T-helper 2 cell treated with Interferon-gamma antibody and Interleukin-4, amounts not matched to agents 5 μg/mL and 100 μg/mL, for 36 hours (primary cell): ENCODE results near the gene AIMP2.

Experiments
- DNase-seq: peaks from one replicate; pipeline ENCODE4 v3.0.0; 2021; ENCODE audit warnings: low spot score
- H3K27ac Mint-ChIP-seq: one replicate; pipeline ENCODE4 v1.8.0; 2021; ENCODE audit warnings: mild to moderate bottlenecking, mixed read lengths
- H3K27me3 Mint-ChIP-seq: one replicate; pipeline ENCODE4 v1.8.0; 2021; ENCODE audit warnings: low read depth, mixed read lengths
- H3K36me3 Mint-ChIP-seq: one replicate; pipeline ENCODE4 v1.8.0; 2021; ENCODE audit warnings: low read depth, mixed read lengths
- H3K4me1 Mint-ChIP-seq: one replicate; pipeline ENCODE4 v1.8.0; 2021; ENCODE audit warnings: low read depth, mixed read lengths
- H3K4me3 Mint-ChIP-seq: one replicate; pipeline ENCODE4 v1.8.0; 2022; ENCODE audit warnings: mild to moderate bottlenecking, moderate library complexity, mixed read lengths
- H3K9me3 Mint-ChIP-seq: one replicate; pipeline ENCODE4 v1.8.0; 2021; ENCODE audit warnings: mixed read lengths

The AIMP2 gene

GRCh38 chr7:6015917-6016652 is 7.0 kb downstream of the AIMP2 start:
- Mint-ChIP-seq H3K9me3 (no peaks in the 10 kb centered on the region), H3K36me3 (peaks cover 48% of the 10 kb centered on the region), H3K4me1 (peaks cover 15% of the 10 kb centered on the region), H3K27me3 (no peaks in the 10 kb centered on the region), H3K27ac (peak overlapping the region; percentile 15), H3K4me3 (no peak overlapping the region)
- no peak for DNase-seq

GRCh38 chr7:6016653-6016966 is 7.5 kb downstream of the AIMP2 start:
- peaks cover 48% of the 10 kb centered on the region for H3K36me3 Mint-ChIP-seq
- H3K4me1 Mint-ChIP-seq = peaks cover 10% of the 10 kb centered on the region
- no peak overlapping the region for H3K4me3 Mint-ChIP-seq
- H3K9me3 Mint-ChIP-seq = no peaks in the 10 kb centered on the region
- no peak for DNase-seq
- H3K27me3 Mint-ChIP-seq = no peaks in the 10 kb centered on the region
- peak overlapping the region; percentile 15 for H3K27ac Mint-ChIP-seq

DNA sequence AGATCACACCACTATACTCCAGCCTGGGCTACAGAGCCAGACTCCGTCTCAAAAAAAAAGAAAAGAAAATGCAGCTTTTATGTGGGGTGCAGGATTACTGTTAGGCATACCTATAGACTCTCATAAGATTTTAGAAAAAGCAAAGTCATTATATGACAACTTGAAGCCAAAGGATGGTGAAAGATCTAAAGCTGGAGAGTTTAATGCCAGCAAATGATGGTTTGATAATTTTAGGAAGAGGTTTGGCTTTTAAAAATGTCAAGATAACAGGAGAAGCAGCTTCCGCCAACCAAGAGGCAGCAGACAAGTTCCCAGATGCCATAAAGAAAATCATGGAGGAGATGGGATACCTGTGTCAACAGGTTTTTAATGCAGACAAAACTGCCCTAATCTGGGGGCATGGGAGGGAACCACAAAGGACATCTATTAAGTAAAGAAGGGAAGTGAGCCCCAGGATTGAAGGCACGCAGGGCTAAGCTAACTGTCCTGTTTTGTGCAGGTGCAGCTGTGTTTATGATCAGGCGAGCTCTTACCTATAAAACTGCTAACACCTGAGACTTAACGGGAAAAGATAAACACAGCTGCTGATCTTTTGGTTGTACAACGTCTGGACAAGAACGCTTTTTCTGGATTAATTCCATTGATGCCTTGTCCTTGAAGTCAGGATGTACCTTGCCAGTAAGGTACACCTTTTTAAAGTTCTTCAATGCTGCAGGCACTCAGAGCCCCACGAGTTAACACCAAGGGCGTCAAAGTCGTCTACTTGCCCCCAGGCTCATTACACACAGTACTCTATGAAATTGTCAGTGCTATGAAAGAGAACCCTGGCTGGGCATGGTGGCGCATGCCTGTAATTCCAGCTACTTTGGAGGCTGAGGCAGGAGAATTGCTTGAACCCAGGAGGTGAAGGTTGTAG is 11.6 kb downstream of the AIMP2 start:
- Mint-ChIP-seq H3K4me3 (no peak overlapping the region), H3K27ac (no peak overlapping the region), H3K9me3 (no peaks in the 10 kb centered on the region), H3K4me1 (peaks cover 2% of the 10 kb centered on the region), H3K27me3 (no peaks in the 10 kb centered on the region), H3K36me3 (peaks cover 60% of the 10 kb centered on the region)
- no peak for DNase-seq

DNA sequence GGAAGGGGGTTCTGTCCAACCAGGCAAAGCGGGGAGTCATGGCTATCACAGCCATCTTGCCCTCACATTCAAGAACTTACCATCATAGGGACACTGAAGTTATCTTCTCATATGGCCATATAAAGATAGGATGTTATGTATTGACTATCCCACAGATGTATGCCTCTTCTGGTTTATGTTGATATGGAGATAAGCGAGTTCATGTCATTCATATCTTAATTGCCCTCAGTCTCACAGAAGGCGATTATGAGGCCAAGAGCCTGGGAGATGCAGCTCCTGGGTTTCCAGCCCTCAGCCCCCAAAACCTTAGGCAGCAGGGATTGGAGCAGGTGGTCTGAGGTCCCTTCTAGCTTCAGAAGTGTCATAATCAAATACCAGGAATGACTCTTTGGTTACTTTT is 13.6 kb downstream of the AIMP2 start:
- H3K4me1 Mint-ChIP-seq = peaks cover 14% of the 10 kb centered on the region
- H3K36me3 Mint-ChIP-seq = peaks cover 69% of the 10 kb centered on the region

GRCh38 chr7:6023974-6024435 is 14.9 kb downstream of the AIMP2 start:
- no peak for DNase-seq

More for the DNA sequence above, 13.6 kb downstream of the AIMP2 start:
- DNase-seq = no peak
- H3K4me3 Mint-ChIP-seq = no peak overlapping the region
- H3K27ac Mint-ChIP-seq = no peak overlapping the region
- no peaks in the 10 kb centered on the region for H3K27me3 Mint-ChIP-seq
- H3K9me3 Mint-ChIP-seq = no peaks in the 10 kb centered on the region

GRCh38 chr7:6026011-6026819 is 17.1 kb downstream of the AIMP2 start:
- Mint-ChIP-seq H3K27ac (peak overlapping the region; percentile 88), H3K9me3 (no peaks in the 10 kb centered on the region), H3K36me3 (peaks cover 65% of the 10 kb centered on the region), H3K4me1 (peaks cover 14% of the 10 kb centered on the region), H3K27me3 (no peaks in the 10 kb centered on the region), H3K4me3 (peak overlapping the region; percentile 76)
- peak; percentile 52 for DNase-seq

More at GRCh38 chr7:6023974-6024435, 14.9 kb downstream of the AIMP2 start:
- H3K27me3 Mint-ChIP-seq = no peaks in the 10 kb centered on the region
- no peak overlapping the region for H3K4me3 Mint-ChIP-seq
- H3K4me1 Mint-ChIP-seq = peaks cover 14% of the 10 kb centered on the region
- no peak overlapping the region for H3K27ac Mint-ChIP-seq
- no peaks in the 10 kb centered on the region for H3K9me3 Mint-ChIP-seq
- peaks cover 76% of the 10 kb centered on the region for H3K36me3 Mint-ChIP-seq

- peak overlapping the region; percentile 88 for H3K27ac Mint-ChIP-seq
- peaks cover 63% of the 10 kb centered on the region for H3K36me3 Mint-ChIP-seq
- peak overlapping the region; percentile 76 for H3K4me3 Mint-ChIP-seq
- no peaks in the 10 kb centered on the region for H3K27me3 Mint-ChIP-seq
- H3K4me1 Mint-ChIP-seq = peaks cover 14% of the 10 kb centered on the region
- no peak for DNase-seq
- no peaks in the 10 kb centered on the region for H3K9me3 Mint-ChIP-seq
Measured at GRCh38 chr7:6026820-6027311, 17.8 kb downstream of the AIMP2 start.

DNA sequence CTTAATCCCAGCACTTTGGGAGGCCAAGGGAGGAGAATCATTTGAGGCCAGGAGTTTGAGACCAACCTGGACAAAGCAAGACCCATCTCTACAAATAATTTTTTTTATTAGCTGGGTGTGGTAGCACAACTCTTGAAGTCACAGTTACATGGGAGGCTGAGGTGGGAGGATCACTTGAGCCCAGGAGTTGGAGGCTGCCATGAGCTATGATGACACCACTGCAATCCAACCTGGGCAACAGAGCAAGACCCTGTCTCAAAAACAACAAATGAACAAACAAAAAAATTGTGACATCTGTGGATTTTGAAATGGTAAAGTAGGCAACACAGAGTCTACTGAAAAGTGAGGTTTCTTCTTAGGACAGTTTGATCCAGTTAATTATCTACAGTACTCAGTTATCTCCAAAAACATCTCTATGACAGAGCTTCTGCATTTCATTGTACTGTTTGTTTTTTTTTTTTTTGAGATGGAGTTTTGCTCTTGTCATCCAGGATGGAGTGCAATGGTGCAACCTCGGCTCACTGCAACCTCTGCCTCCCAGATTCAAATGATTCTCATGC is 18.8 kb downstream of the AIMP2 start:
- Mint-ChIP-seq H3K4me3 (no peak overlapping the region), H3K9me3 (no peaks in the 10 kb centered on the region), H3K27me3 (no peaks in the 10 kb centered on the region), H3K36me3 (peaks cover 57% of the 10 kb centered on the region), H3K27ac (no peak overlapping the region), H3K4me1 (peaks cover 14% of the 10 kb centered on the region)
- no peak for DNase-seq

GRCh38 chr7:6028563-6028962 is 19.5 kb downstream of the AIMP2 start:
- Mint-ChIP-seq H3K9me3 (no peaks in the 10 kb centered on the region), H3K4me1 (peaks cover 14% of the 10 kb centered on the region), H3K4me3 (no peak overlapping the region), H3K27me3 (no peaks in the 10 kb centered on the region), H3K36me3 (peaks cover 55% of the 10 kb centered on the region), H3K27ac (peak overlapping the region; percentile 35)
- no peak for DNase-seq

DNA sequence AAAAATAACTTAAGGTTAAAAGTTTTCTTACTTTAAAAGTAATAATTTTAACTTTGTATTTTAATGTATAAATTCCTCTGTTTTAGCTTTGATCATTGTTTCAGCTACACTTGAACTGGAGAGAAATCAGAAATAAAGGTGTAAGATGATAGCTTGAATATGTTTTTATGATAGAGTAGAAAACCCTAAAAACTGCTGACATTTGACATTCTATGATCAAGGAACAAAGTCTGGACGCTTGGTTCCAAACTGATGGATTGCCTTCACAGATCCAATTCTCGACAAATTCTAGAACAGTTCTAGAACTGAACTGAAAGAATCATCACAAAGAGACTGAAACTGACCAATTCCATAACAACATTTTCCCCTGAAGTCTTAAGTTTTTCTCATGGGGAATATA is 21.9 kb downstream of the AIMP2 start, which contains the start of gene ANKRD61:
ANKRD61 (plus strand) TSS at position 389 of the 400 bp plus-strand sequence; CDS start at position 389, 0 bp downstream.
- Mint-ChIP-seq H3K27me3 (no peaks in the 10 kb centered on the region), H3K27ac (peak within 1 kb of the TSS; percentile 13), H3K36me3 (peaks cover 54% of the 10 kb centered on the region), H3K4me3 (no peak within 1 kb of the TSS), H3K9me3 (no peaks in the 10 kb centered on the region), H3K4me1 (peaks cover 12% of the 10 kb centered on the region)
- no peak for DNase-seq

GRCh38 chr7:6031567-6031966 is 22.5 kb downstream of the AIMP2 start:
- H3K9me3 Mint-ChIP-seq = no peaks in the 10 kb centered on the region
- no peaks in the 10 kb centered on the region for H3K27me3 Mint-ChIP-seq
- H3K4me3 Mint-ChIP-seq = no peak overlapping the region
- peak overlapping the region; percentile 13 for H3K27ac Mint-ChIP-seq
- no peak for DNase-seq
- H3K4me1 Mint-ChIP-seq = peaks cover 8% of the 10 kb centered on the region
- peaks cover 54% of the 10 kb centered on the region for H3K36me3 Mint-ChIP-seq

DNA sequence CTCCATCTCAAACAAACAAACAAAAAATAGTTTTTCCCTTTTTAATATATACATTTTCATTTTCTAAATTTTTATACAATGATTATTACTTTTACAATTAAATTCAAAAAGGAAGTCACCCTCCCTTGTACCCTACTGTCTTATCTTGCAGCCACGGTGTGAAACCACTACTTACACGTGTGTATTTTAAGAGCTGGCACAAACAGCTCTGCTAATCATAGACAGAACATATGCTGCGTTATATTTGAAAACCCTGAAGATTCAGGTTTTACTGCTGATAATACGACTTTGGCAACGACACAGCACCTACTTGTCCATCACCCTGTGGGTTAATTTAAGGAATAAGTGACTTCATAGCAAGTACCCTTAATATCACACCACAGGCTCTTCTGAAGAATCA is 23.1 kb downstream of the AIMP2 start:
- H3K36me3 Mint-ChIP-seq = peaks cover 53% of the 10 kb centered on the region
- no peaks in the 10 kb centered on the region for H3K27me3 Mint-ChIP-seq
- H3K9me3 Mint-ChIP-seq = no peaks in the 10 kb centered on the region
- no peak overlapping the region for H3K4me3 Mint-ChIP-seq
- no peak for DNase-seq
- H3K4me1 Mint-ChIP-seq = peaks cover 2% of the 10 kb centered on the region
- no peak overlapping the region for H3K27ac Mint-ChIP-seq

- Mint-ChIP-seq H3K4me3 (no peak overlapping the region), H3K27ac (no peak overlapping the region)
Measured at GRCh38 chr7:6032641-6033040, 23.6 kb downstream of the AIMP2 start.

More at GRCh38 chr7:6032641-6033040, 23.6 kb downstream of the AIMP2 start:
- Mint-ChIP-seq H3K27me3 (no peaks in the 10 kb centered on the region), H3K4me1 (no peaks in the 10 kb centered on the region), H3K9me3 (no peaks in the 10 kb centered on the region), H3K36me3 (peaks cover 50% of the 10 kb centered on the region)
- DNase-seq = no peak
